Left lung (tissue), 10 donors: Measurements from ENCODE around the gene TMEM82. TPM values are rescaled to one million over a fixed set of nuclear protein-coding genes. Genes with fewer than 3 reads are reported as not detected.

Source experiments
- ATAC-seq: fragments of 200-7000 bp; cut with Tn5 transposase; one replicate; pipeline ENCODE4 v1.9.1; 2020; ENCODE audit warnings: moderate library complexity
- DNase-seq, 4 donors: peaks; one replicate each; pipeline ENCODE4 v3.0.0-alpha.2; 2013 to 2020
- H3K27ac ChIP-seq, 2 donors: fragments of 200-600 bp; sonication (generic) in 1 of 2; one replicate each; pipeline versions ENCODE4 v1.5.0 to v1.8.0; 2020 to 2021
- H3K27me3 ChIP-seq, 2 donors: fragments of 200-600 bp; sonication (generic) in 1 of 2; one replicate each; pipeline versions ENCODE4 v1.5.0 to v1.8.0; 2020 to 2021
- H3K36me3 ChIP-seq, 2 donors: fragments of 200-600 bp; sonication (generic) in 1 of 2; one replicate each; pipeline versions ENCODE4 v1.5.0 to v1.8.0; 2020 to 2021
- H3K4me1 ChIP-seq, 2 donors: fragments of 200-600 bp; one replicate each; pipeline ENCODE4 v1.8.0; 2021
- H3K4me3 ChIP-seq, 2 donors: fragments of 200-600 bp; sonication (generic) in 1 of 2; one replicate each; pipeline versions ENCODE4 v1.5.0 to v1.8.0; 2020 to 2021; ENCODE audit warnings: mild to moderate bottlenecking in 1 of 2
- H3K9me3 ChIP-seq, 2 donors: fragments of 200-600 bp; sonication (generic) in 1 of 2; one replicate each; pipeline versions ENCODE4 v1.5.0 to v1.8.0; 2020 to 2021
- intact Hi-C, 2 donors: fragments of 100-400 bp; cut with DNase I; formaldehyde crosslinking; loops; one replicate each; pipeline versions ENCODE4 v1.11.2 to v1.14.2; 2022
- polyA plus RNA-seq, 6 donors: library from polyadenylated mRNA; unstranded; fragments of 120-200 nt; gene quantifications; one replicate each; pipeline ENCODE4 v1.2.1, GENCODE V29; 2013; ENCODE audit not compliant: insufficient read length in 6 of 6
- total RNA-seq, 2 donors: library from RNA; stranded (reverse); fragmentation: NEBNext Ultra II Directional; extraction: Animal tissue kit (Norgen Biotek cat#: 25700); gene quantifications; one replicate each; pipeline ENCODE4 v1.2.1, GENCODE V29; 2021
- TF ChIP-seq, protein P1 (sequence below), 2 donors: fragments of 200-600 bp; sonication (generic) in 1 of 2; IDR thresholded peaks; one replicate each; pipeline versions ENCODE4 v1.5.0 to v1.8.0; 2021; ENCODE audit warnings: antibody characterized with exemption in 2 of 2
- donor health status: DM: no; HTN: yes; CAD: no.
- donor health status: DM: no; HTN: no; CAD: no.

The TMEM82 gene
- total and polyA plus RNA-seq, 8 donors: 0.14 to 0.15 TPM; not detected in 6

DNA sequence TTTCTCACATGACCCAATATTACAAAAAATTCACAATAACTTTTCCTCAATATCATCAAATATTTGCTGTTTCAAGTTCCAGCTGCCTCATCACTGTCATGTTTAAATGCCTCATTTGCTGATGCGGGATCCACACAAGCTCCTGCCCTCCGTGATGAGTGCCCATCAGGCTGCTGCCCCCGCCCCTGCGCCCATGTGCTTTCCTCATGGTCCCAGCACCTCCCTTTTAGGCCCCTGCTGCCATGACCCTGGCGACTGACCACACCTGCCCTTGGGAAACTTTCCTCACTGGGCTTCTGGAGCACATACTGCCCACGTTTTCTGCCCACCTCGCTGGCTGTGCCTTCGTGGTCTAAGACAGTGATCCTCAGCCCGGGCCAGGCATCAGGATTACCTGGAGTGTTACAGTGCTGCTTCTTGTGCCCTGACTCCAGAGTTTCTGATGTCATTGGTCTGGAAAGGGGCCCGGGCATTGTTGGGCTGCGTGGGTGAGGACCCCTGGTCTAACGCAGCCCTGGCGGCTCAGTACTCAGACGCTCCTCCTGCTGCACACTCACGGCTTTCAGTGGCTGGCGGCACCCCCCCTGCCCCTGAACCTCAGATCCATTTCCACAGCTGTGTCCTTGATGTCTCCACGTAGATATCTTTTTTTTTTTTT, 37.6 kb upstream of the TMEM82 start:
- TF ChIP-seq, protein P1, sequence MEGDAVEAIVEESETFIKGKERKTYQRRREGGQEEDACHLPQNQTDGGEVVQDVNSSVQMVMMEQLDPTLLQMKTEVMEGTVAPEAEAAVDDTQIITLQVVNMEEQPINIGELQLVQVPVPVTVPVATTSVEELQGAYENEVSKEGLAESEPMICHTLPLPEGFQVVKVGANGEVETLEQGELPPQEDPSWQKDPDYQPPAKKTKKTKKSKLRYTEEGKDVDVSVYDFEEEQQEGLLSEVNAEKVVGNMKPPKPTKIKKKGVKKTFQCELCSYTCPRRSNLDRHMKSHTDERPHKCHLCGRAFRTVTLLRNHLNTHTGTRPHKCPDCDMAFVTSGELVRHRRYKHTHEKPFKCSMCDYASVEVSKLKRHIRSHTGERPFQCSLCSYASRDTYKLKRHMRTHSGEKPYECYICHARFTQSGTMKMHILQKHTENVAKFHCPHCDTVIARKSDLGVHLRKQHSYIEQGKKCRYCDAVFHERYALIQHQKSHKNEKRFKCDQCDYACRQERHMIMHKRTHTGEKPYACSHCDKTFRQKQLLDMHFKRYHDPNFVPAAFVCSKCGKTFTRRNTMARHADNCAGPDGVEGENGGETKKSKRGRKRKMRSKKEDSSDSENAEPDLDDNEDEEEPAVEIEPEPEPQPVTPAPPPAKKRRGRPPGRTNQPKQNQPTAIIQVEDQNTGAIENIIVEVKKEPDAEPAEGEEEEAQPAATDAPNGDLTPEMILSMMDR (IDR thresholded peaks at IDR 0.05): no peak
- ATAC-seq: no peak
- intact Hi-C loops: no loop called here
- Histone ChIP-seq H3K36me3 (peaks cover 0 to 8% of the 10 kb centered on the region in 2 donors), H3K4me1 (peaks cover 32 to 63% of the 10 kb centered on the region in 2 donors), H3K9me3 (no peaks in the 10 kb centered on the region), H3K4me3 (no peak overlapping the region), H3K27ac (peak overlapping the region; percentile 70 to 88), H3K27me3 (no peaks in the 10 kb centered on the region)
- DNase-seq: peak in 1 of 4 donors; percentile 45

DNA sequence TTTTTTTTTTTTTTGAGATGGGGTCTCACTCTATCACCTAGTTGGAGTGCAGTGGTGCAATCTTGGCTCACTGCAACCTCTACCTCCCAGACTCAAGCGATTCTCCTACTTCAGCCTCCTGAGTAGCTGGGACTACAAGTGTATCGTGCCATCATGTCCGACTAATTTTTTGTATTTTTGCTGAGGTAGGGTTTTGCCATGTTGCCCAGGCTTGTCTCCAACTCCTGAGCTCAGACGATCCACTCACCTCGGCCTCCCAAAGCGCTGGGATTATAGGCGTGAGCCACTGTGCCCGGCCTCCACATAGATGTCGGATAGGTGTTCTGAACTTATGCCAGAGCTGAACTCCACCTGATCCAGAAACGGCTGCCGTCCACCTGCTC, 37.1 kb upstream of the TMEM82 start:
- no peaks in the 10 kb centered on the region for H3K27me3 ChIP-seq
- intact Hi-C loops: no loop called here
- H3K27ac ChIP-seq: no peak overlapping the region
- DNase-seq (no peak), ATAC-seq (no peak)
- TF ChIP-seq, protein P1 (IDR thresholded peaks at IDR 0.05): no peak
- H3K9me3 ChIP-seq: no peaks in the 10 kb centered on the region
- H3K4me3 ChIP-seq: no peak overlapping the region
- peaks cover 0 to 8% of the 10 kb centered on the region in 2 donors for H3K36me3 ChIP-seq
- H3K4me1 ChIP-seq: peaks cover 27 to 58% of the 10 kb centered on the region in 2 donors

- H3K27ac ChIP-seq: peak overlapping the region; percentile 15 to 39
- TF ChIP-seq, protein P1 (IDR thresholded peaks at IDR 0.05): no peak
- H3K4me1 ChIP-seq: peaks cover 22 to 44% of the 10 kb centered on the region in 2 donors
- intact Hi-C loops: no loop called here
- peaks cover 0 to 8% of the 10 kb centered on the region in 2 donors for H3K36me3 ChIP-seq
- ATAC-seq (peak; percentile 83), DNase-seq (peak in 2 of 4 donors; percentile 67 to 73)
- no peaks in the 10 kb centered on the region for H3K27me3 ChIP-seq
- no peaks in the 10 kb centered on the region for H3K9me3 ChIP-seq
- H3K4me3 ChIP-seq: no peak overlapping the region
Observed at GRCh38 chr1:15706751-15707150, 35.5 kb upstream of the TMEM82 start.

- ATAC-seq (no peak), DNase-seq (no peak)
- Histone ChIP-seq H3K4me3 (no peak overlapping the region), H3K27ac (peak overlapping the region in 1 of 2 donors; percentile 39), H3K27me3 (no peaks in the 10 kb centered on the region), H3K4me1 (peaks cover 22 to 38% of the 10 kb centered on the region in 2 donors), H3K9me3 (no peaks in the 10 kb centered on the region), H3K36me3 (peaks cover 0 to 8% of the 10 kb centered on the region in 2 donors)
- intact Hi-C loops: no loop called here
- TF ChIP-seq, protein P1 (IDR thresholded peaks at IDR 0.05): no peak
Observed at GRCh38 chr1:15707239-15707925, 34.9 kb upstream of the TMEM82 start.

GRCh38 chr1:15708486-15709137, 33.7 kb upstream of the TMEM82 start:
- intact Hi-C loops: no loop called here
- Histone ChIP-seq H3K4me3 (no peak overlapping the region), H3K4me1 (peaks cover 13 to 28% of the 10 kb centered on the region in 2 donors), H3K36me3 (peaks cover 0 to 8% of the 10 kb centered on the region in 2 donors), H3K9me3 (no peaks in the 10 kb centered on the region), H3K27ac (no peak overlapping the region), H3K27me3 (no peaks in the 10 kb centered on the region)
- DNase-seq (no peak), ATAC-seq (no peak)
- TF ChIP-seq, protein P1 (IDR thresholded peaks at IDR 0.05): no peak
